MM.1S (cell line): ENCODE results near the gene COL11A2.

Experiments
- CTCF ChIP-seq: fragments of 300-600 bp; sonication (generic); IDR thresholded peaks from 2 replicates; pipeline ENCODE4 v1.5.1; 2016; ENCODE audit warnings: antibody characterized with exemption, low read length, mixed read lengths
- EZH2 ChIP-seq: fragments of 300-600 bp; sonication (generic); optimal IDR thresholded peaks from 2 replicates; pipeline ENCODE3; 2017; ENCODE audit warnings: low read depth, mild to moderate bottlenecking, antibody characterized with exemption, low read length, mixed read lengths
- EZH2phosphoT487 ChIP-seq: fragments of 300-600 bp; sonication (generic); IDR thresholded peaks from 2 replicates; pipeline ENCODE4 v1.6.1; 2018; ENCODE audit warnings: antibody characterized with exemption, low read length

GRCh38 chr6:33183071-33183683 lies 9.1 kb downstream of the COL11A2 start:
- TF ChIP-seq CTCF (no peak), EZH2 (no peak), EZH2phosphoT487 (no peak)
